Ovary (tissue), 3 donors: ENCODE measurements around the gene ELAVL3.

Source experiments
- CTCF ChIP-seq, 3 donors: fragments of 450-650 bp in 2 of 3; fragments of 200-600 bp in 1 of 3; IDR thresholded peaks; one replicate each; pipeline versions ENCODE4 v1.5.1 to v1.8.0; 2016 to 2022; ENCODE audit warnings: antibody characterized with exemption in 3 of 3, mild to moderate bottlenecking in 1 of 3
- EP300 ChIP-seq: sonication (generic); formaldehyde crosslinking; IDR thresholded peaks from one replicate; pipeline ENCODE4 v1.6.1; 2017; ENCODE audit warnings: antibody characterized with exemption
- POLR2A ChIP-seq: fragments of 450-650 bp; IDR thresholded peaks from one replicate; pipeline ENCODE4 v1.6.1; 2017; ENCODE audit warnings: antibody characterized with exemption, mild to moderate bottlenecking, moderate library complexity
- donor health status: DM: no; HTN: no; CAD: no.

GRCh38 chr19:11450570-11451326 is 30.1 kb downstream of the ELAVL3 start:
- TF ChIP-seq EP300 = no peak
- TF ChIP-seq CTCF (IDR thresholded peaks at IDR 0.05) = no peak
- no peak for TF ChIP-seq POLR2A
